Uterus (tissue), 2 donors: ENCODE data around the gene FN1.

Experiments used
- POLR2A ChIP-seq, 2 donors: fragments of 450-650 bp; IDR thresholded peaks; one replicate each; pipeline ENCODE4 v1.6.1; 2016; ENCODE audit warnings: antibody characterized with exemption in 2 of 2, mild to moderate bottlenecking in 1 of 2, moderate library complexity in 1 of 2
- TF ChIP-seq, protein P1 (sequence below), 4 experiments: fragments of 200-600 bp in 2 of 4; fragments of 450-650 bp in 2 of 4; sonication (generic) in 2 of 4; IDR thresholded peaks; one replicate each; pipeline ENCODE4 v1.5.1; 2016 to 2019; ENCODE audit warnings: antibody characterized with exemption in 4 of 4, mild to moderate bottlenecking in 2 of 4, moderate library complexity in 1 of 4

DNA sequence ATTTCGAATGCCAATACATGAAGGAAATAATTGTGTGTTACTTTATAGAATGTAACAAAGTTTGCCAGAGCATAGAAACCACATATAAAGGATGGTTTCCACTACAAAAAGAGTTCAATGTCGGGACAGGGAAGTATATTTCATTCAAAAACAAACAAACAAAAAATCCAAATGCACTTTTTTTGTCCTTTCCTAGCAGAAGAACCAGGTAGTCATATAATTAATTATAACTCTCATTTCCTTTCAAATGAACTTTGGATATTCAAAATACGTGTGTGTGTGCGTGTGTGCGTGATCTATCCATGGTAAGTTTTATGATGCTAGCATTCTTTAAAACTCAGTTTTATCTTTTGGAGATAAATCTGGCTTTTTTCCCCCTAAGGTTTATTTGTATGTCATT is 8.3 kb downstream of the FN1 start:
- TF ChIP-seq, protein P1, sequence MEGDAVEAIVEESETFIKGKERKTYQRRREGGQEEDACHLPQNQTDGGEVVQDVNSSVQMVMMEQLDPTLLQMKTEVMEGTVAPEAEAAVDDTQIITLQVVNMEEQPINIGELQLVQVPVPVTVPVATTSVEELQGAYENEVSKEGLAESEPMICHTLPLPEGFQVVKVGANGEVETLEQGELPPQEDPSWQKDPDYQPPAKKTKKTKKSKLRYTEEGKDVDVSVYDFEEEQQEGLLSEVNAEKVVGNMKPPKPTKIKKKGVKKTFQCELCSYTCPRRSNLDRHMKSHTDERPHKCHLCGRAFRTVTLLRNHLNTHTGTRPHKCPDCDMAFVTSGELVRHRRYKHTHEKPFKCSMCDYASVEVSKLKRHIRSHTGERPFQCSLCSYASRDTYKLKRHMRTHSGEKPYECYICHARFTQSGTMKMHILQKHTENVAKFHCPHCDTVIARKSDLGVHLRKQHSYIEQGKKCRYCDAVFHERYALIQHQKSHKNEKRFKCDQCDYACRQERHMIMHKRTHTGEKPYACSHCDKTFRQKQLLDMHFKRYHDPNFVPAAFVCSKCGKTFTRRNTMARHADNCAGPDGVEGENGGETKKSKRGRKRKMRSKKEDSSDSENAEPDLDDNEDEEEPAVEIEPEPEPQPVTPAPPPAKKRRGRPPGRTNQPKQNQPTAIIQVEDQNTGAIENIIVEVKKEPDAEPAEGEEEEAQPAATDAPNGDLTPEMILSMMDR (IDR thresholded peaks at IDR 0.05): no peak
- TF ChIP-seq POLR2A (IDR thresholded peaks at IDR 0.05): no peak
